HG03469 (cell line): ENCODE measurements around the gene CCL1.

Source experiments
- ATAC-seq: cut with Tn5 transposase; IDR thresholded peaks from one replicate; pipeline ENCODE4 v1.9.1; 2021; ENCODE audit warnings: mild to moderate bottlenecking, moderate library complexity, moderate number of reproducible peaks; ENCODE audit not compliant: unreplicated experiment

The CCL1 gene, protein sequence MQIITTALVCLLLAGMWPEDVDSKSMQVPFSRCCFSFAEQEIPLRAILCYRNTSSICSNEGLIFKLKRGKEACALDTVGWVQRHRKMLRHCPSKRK

DNA sequence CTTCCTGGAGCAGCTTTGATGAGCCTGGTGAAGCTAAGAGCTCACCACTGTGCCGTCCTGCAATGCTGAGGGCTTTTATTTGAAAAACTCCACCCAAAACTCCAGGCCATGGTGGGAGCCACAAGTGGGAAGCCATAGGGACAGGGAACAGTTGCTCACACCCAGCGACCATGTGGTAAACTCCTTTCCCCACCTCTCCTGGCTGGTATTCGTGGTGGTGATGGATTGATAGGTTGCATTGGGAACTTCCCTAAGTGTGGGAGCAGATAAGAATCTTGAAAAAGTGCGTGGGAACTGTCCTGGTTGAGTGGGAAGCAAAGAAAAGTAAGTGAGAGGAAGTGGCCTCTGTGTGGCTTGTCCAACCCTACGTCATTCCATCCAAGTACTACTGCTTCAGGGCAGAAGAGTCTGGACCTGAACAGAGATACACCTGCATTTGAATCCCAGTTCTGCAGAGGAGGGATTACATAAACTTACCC lies at the start of gene CCL1:
Gene CCL1 (minus strand): TSS at position 51 of the 479 bp plus-strand sequence. CDS start 72 bp downstream, outside the sequence.
- no peak for ATAC-seq

DNA sequence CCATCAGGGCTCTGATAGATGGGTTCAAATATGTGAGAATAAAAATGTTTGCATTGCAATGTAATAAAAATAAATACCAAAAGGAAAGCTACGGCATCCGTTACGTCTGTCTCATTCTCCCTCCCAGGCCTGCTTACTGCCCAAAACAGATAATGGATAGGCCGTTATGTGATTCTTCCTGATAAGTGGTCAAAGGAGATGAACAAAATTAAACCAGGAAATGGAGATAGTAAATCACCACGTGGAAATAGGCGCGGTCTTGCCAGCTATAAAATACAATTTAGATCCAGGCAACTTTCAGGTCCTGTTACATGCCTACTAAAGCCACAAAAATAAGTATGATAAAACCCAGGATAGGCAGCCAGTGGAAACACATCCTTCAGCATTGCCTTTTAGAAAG lies 49.5 kb upstream of the CCL1 start:
- no peak for ATAC-seq

DNA sequence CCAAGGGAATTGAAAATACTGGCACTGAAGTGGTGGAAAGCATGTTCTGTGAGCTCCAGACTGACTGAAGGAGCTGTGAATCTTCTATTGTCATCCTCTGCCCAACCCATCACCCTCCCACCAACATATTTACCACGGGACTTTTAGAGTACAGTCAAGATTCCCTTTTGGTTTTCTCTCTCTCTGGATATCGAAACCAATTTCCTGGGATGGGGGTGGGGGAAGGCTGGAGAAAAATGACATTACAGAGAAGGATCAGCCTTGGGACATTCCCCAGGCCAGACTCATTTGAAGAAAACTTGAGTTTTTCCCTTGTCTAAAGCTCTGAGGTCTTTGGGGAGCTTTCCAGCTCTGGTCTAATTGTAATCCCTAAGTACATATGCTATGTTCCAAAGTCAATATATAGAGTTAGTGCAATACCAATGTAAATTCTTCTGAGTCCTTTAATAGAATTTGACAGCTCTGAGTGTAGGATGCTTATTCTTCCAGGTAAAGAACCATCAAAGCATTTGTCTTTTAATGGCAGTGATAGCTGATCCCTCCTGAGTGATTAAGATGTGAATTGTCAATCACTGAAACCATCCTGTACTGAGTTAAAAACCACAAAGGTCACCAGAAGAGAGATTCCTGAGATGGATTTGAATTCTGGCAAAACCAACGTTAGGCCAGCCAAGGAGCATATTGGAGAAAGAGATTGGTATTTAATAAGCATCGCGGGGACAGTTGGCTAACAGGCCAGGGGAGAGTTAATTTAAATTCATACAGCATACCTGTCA lies 48.8 kb upstream of the CCL1 start:
- no peak for ATAC-seq

DNA sequence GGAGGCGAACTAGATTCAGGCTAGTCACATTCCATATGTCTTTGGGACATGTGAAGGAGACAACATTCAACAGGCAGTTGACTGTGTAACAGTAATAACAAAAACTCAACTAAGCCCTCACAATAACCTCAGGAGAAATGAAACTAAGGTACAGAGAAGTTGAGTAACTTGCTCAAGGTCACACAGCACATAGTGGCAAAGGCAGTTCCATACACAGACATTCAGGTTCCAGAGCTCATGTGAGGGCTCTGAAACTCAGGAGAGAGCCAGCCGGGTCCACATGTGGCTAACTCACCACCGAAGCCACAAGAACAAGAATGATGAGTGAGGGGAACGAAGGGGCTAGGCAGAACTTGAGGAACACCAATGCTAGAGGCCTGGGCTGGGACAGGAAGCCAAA lies 46.3 kb upstream of the CCL1 start:
- ATAC-seq, result no peak

DNA sequence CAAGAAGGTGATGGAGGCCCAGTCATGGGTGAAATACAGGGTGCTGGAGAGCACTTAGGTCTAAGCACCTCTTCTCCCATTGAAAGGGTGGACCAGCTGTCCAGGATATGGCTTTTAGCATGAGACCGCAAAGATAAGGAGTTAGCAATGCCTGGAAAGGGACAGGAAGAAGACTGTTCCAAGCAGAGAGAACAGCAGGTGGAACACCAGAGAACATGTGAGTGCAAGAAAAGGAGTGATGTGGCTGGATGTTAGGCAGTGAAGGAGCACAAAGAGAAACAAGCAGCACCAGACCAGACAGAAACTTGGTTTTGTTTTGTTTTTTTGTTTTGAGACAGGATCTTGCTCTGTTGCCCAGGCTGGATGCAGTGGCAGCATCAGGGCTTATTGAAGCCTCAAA lies 45.4 kb upstream of the CCL1 start:
- no peak for ATAC-seq

DNA sequence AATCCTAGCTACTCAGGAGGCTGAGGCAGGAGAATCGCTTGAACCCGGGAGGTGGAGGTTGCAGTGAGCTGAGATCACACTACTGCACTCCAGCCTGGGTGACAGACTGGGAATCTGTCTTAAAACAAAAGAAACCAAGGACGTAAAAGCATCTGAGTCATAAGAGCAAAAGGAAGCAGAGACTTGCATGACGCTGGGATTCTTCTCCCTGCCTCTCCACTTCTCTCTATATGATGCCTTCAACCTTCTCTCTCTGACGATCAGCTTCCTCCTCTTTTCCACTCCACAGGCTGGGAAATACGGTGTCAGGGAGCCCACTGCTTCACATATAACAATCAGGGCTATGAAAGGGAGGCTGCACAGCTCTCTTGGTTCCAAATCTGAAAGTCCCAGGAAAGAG lies 43.2 kb upstream of the CCL1 start:
- no peak for ATAC-seq

DNA sequence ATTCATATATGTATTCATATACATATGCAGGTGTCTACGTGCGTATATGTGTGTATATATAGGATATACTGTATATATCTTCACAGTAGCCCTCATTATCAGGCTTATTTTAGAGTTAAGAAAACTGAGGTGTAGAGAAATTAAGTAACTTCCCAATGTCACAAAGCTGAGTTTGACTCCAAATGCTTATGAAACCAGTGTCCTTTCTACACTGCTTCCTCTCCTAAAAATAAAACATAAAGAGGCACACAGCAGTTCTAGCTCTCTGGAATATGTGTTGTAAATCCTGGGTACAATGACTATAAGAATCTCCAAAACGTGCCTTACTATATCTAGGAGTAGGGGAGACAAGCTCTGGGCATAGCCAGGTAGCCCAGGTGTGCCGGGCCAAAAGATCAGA lies 40.0 kb upstream of the CCL1 start:
- no peak for ATAC-seq

DNA sequence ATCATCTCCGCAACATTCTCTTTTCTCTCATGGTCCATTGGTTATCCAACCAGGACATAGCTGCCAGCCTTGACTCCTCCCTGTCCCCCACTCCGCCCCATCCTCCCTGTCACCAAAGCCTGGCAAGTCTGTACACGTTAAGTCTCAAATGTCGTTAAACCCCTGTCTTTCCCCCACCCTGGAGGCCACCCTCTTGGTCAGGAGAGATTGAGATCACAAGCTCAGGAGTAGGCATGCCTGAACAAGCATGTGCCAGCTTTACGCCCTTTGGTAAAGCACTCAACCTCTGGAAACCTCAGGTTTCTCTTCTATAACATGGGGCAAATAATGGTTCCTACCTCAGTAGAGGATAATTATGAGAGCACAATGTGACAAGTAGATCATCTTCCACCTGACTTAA lies 38.1 kb upstream of the CCL1 start:
- no peak for ATAC-seq

DNA sequence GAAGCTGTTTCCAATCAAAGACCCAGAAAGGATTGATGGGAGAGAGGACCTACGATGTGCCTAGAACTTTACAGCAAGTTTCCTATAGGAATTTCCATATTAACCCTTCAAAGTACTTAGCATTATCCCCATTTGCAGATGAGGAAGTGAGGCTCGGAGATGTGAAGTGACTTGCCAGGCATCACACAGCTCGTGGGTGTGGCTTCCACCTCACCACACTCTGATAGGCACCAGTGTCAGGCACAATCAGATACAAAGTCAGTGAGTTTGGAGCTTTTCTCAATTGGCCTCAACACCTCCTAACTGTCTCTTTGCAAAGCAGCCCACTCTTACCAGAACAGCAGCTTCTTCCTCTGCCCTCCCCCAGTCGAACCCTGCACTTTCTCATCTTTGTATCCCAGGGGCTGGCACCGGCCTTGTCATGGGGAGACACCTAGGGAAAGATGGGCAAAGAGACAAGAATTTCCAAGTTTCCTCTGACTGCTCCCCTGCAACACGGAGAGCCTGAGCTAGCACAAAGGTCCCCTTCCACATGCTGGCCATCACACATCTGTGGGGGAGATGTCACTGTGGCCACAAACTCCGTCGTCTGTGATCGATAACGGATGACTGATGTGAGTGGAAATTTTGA lies 37.4 kb upstream of the CCL1 start:
- no peak for ATAC-seq

DNA sequence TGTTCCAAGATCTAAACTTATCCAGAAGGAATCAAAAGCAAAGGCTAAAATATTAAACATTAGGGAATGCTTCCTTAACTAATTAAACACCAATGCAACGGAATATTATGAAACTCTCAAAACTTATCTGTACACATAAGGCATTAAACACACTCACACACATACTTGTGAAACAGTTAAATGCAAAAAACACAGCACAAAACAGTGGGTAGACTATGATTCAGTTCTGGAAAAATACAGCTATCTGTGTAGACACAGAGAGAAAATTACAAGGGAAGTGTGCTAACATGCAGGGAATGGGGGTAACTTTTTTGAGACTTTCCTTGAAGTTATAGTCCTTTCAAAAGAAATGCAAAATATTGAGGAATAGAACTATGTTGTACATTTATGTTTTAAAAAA lies 36.7 kb upstream of the CCL1 start:
- ATAC-seq, result no peak

DNA sequence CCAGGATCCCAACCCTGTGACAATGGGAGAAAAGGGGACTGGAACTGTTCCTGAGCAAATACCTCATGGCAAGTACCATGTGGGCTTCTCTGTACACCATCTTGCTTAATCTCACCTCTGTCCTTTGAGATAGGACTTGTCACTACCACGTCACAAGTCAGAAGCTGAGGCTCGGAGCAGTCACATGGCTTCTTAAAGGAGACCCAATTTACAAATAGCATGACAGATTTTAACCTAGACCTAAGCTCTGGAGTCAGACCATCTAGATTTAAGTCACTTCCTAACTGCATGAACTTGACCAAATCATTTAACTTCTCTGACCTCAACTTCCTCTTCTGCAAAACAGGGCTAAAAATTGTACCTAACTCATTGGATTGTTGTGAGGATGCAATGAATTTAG lies 36.0 kb upstream of the CCL1 start:
- no peak for ATAC-seq

DNA sequence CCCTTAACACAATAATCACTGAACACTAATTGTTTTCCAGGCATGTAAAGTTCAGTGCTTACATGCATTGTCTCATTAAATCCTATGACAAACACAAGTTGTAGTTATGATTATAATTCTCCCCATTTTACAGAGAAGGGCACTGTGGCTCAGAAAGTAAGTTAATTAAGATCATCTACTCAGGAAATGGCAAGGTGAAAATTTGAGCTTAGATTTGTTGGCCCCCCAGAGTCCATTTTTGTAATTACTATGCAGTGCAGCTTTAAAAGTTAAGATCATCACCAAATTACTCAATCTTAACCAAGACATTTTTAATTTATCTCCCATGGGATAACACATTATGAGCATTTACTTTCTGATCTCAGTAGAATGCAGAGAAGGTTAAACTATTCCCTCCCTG lies 34.2 kb upstream of the CCL1 start:
- ATAC-seq, result no peak

DNA sequence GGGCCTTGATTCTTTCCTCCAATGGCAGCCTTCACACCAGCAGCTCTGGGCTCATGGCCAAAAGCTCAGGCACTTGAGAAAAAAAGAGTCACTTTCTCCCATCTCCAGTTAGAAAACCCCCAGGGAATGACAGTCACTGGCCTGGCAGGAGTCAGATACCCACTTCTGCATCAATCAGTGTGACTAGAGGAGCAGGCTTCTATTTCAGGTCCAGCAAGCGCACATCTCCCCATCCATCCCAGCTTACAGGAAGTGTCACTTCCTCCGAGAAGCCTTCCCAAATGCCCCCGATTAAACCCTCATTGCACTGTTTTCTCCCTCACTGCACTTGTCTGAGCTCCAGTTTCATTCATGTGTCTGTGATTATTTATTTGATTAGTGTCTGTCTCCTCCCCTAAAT lies 30.4 kb upstream of the CCL1 start:
- no peak for ATAC-seq

DNA sequence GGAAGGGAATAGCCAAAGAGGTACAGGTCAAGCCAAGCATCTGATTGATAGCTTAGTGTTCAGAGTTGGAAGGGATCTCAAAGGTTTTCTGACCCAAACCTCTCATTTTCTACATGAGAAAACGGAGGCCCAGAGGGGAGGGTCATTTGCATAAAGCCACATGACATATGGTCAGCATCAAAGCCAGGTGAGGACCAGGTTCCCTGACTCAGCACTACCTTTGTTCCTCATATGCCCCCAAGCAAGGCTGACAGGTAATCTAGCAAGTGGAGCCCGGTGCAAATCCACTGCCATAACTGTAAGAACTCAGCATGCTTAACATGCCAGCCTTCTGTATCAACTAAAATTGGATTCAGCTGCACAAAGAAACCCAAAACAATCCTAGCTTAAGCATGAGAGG lies 28.2 kb upstream of the CCL1 start:
- no peak for ATAC-seq

DNA sequence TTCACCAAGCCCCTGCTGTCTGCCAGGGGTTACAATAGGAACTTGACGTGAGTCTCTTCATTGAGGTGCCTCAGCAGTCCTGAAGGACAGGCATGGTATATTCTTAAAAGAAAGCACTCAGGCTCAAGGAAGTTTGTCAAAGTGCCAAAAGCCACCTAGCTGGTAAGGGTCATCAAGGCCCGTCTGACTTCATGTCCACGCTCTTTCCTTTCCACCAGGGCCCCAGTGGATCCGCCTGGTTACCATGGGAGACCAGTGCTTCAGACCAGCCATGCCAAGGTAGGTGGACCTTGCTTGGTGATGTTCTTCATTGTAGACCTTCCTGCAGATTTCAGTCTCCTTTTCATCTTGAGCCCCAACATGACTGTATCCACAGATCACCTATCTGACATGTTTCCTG lies 27.6 kb upstream of the CCL1 start:
- no peak for ATAC-seq

DNA sequence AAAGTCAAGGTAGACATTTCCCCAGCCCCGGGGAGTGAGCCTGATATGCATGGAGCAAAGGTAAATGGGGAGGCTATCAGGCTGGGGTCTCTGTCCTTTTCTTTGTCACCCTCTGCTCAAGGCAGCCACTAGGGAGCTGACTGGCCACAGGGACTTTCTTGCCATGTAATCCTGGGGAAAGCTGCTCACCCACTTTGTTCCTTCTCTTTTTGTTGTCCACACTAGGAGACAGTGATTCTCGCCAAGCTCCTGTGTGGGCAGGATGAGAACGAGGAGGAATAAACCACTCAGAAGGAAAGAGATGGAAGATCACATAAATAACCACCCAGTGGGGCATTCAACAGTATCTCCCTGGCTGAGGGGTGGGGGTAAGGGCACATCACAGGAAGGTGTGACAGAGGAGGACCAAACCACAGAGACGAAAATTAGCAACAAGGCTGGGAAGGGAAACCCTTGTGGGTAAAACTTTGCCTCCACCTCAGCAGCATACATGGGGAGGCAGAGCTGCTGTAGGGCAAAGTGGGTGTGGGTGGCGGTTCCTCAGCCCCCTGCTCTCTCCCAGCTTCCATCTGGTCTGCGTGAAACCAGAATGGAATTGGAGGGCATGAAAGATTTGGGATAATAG lies 26.2 kb upstream of the CCL1 start:
- no peak for ATAC-seq

DNA sequence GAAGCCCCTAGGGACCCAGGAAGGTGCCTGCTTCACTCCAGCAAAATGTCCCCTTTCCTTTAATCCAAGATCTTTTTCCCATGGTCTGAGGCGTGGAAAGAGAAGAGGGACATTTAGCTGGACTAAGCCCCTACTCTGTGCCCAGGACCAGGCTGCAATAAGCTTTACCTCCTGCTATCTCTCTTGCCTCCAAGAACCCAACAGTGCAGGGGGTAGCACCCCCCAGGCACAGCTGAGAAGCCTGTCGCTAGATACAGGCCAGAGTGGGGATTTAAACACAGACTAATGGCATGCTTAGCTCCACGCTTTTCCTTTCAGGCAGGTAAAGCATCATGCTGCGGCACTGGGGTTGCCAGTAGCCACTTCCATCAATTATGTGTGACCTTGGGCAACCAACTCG lies 24.5 kb upstream of the CCL1 start:
- no peak for ATAC-seq

DNA sequence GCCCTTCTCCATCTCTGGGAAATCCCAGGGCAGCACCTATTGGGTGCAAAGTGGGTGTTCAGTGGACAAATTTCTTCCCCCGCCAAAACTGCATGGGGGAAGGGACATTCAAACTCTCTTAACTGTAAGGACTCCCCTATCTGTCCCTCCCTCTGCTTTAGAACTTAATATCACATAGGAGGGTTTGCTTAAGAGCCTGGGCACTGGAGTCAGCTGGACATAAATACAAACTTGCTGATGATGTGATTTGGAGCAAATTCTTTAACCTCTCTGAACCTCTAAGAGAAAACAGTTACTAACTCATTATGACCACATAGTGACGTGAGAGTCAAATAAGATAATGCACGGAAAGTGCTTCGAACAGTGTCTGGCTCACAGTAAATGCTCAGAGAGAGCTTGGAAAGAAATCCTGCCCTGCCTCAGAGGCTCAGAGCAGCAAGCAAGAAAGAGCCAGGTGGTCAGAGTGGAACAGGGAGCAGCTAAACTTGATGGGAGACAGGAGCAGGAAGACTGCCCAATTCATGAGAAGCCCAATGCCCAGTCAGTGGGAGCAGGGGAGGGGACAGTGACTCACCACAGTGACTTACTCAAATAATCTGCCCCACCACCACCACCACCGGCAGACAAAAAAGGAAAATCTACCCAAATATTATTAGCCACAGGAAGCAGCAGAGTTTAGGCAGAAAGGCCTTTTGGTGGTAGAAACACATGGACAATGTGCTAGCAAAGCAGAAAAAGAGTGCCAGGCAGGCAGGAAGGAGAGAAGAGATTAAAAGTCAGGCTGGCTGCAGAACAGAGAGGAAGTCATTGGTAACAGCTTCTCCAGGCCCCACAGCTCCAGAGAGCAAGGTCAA lies 23.9 kb upstream of the CCL1 start:
- no peak for ATAC-seq

DNA sequence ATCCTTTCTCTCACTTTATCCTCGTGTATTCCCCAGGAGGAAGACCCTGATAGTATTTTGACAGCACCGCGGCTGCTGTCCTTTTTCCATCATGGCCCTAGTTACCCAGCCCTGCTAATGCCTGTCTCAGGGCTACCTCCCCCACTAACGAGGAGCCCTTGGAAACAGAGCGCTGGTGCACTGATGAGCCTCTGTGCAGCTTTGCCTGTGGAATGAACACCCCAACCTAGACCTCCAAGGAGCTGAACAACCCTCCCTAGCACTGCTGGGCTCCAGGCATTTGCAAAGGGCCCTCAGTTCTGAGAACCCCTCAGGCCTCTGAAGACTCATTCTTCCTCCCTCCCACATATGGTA lies 23.3 kb upstream of the CCL1 start:
- no peak for ATAC-seq

DNA sequence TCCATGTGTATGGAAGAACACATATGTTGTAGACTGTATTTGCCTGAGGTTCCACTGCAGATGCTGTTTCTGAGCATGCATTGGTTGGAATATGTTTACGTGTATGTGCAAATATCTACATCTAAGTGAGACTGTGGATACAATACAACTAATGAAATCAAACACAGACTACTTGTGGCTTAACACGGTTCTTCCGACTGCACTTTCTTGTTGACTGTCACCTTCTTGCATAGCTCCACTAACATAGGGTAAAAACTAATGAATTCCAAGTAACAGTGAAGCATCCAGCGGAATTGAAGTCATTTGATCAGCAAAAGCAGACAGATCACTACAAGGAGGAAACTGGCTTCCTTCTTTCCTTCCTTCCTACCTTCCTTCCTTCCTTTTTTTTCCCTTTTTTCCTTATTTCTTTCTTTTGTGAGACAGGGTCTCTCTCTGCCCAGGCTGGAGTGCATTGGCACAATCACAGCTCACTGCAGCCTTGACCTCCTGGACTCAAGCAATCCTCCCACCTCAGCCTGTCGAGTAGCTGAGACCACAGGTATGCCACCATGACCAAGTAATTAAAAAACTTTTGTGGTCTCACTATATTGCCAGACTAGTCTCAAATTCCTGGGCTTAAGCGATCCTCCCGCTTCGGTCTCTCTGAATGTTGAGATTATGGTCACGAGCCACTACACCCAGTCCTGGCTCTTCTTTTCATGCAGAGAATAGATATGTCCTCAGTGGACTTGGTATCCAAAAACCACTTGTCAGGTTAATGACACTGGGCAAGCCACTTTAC lies 22.0 kb upstream of the CCL1 start:
- no peak for ATAC-seq
